Measurements from ENCODE around the gene KCNH8.
"Not testable (repeated sequence)": the region's sequence is repeated elsewhere in the genome, so short reads cannot be mapped to it uniquely, and the experiment has no call there.

KCNH8 gene

DNA sequence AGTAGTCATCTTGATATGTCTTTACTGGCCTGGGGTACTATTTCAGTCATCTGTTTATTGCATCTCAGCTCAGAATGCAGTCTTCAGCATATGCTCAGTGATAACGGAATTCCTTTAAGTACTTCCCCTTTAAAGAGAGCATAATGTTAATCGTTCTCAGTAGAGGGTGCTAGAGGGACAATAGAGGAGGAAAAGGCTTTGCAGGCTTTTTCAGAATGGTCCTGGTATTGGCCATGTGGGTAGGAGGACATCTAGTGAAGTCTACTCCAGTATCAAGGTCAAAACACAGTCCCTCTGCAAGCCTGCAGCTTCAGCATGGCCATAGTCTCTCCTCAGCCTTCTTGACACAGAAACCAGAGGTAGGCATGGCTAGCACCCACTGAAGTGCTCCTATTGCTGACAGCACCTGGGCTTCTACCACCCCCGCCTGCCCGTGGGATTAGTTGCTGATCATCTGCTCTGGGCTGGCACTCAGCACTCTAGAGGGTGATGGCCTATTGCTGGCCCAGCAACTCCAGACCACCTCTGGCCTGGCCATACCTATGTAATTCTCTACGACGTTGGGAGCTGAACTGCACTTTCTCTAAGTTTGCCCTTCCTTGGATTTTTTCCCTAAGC, 65.4 kb downstream of the KCNH8 start:
- TF ChIP-seq PAX5 (IDR thresholded peaks at IDR 0.05; ENCODE audit: insufficient read depth, low read length, severe bottlenecking): no peak
- TF ChIP-seq TAF1 (IDR thresholded peaks at IDR 0.05; ENCODE audit: low read depth, low read length): no peak
- DNase-seq (ENCODE audit: insufficient read length, low spot score) (no peak), FAIRE-seq (peak; percentile 48)

DNA sequence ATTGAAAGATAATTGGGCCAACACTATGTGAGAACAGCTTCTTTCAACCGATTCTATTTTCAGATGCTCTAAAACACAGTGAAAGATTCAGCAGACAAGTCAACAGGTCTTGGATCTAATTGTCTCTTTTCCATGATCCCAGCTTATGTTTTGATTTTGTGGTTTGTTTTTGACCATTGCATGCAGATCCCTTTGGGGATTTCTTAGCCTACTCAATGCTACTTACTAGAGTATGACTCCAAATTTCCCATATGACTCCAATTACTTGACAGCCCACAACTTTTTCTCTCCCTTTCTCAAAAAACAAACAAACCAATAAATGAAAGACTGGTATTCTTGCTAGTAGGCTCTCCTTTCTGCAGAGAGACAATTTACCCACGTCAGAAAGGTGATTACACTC, 67.1 kb downstream of the KCNH8 start:
- FAIRE-seq: no peak
- no peak for TF ChIP-seq TAF1 (IDR thresholded peaks at IDR 0.05; ENCODE audit: low read depth, low read length)
- no peak for TF ChIP-seq POLR2A (IDR thresholded peaks at IDR 0.05; ENCODE audit: low read depth, low read length)
- no peak for TF ChIP-seq PAX5 (IDR thresholded peaks at IDR 0.05; ENCODE audit: insufficient read depth, low read length, severe bottlenecking)
- no peak for TF ChIP-seq SPI1 (IDR thresholded peaks at IDR 0.05; ENCODE audit: low read depth, low read length)
- TF ChIP-seq POU2F2 (IDR thresholded peaks at IDR 0.05; ENCODE audit: low read depth, low read length): no peak
- TF ChIP-seq POLR2AphosphoS5 (IDR thresholded peaks at IDR 0.05; ENCODE audit: low read depth, low read length): no peak
- DNase-seq (ENCODE audit: insufficient read length, low spot score): no peak

DNA sequence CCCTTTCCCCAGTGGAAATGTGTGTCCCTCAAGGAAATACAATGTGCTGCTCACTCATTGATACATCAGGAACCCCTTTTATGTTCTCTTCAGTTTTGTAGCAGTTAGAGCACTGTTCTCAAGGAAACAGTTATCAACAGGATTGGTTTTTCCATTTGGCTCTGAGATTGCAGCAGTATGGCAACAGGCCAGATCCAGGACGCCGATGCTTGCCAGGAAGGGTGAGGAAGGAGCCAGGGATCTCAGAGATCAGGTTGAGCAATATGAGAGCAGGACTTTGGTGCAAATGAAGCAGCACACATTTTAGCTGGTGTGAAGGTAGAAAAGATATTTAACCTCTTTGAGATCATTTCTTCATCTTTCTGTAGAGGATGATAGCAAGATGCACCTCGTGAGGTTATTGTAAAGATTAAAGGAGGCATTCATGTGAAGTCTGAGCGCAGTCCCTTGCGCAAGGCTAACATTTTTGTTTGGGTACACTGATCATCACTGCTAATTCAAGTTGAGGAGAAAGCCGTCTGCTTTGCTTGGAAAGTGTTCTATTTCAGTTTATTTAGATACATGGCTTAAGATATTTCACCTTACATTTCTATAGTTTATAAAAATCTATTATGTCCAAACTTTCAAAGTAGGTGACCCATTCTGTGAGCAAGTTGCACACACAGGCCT, 68.5 kb downstream of the KCNH8 start:
- TF ChIP-seq POLR2AphosphoS5 (IDR thresholded peaks at IDR 0.05; ENCODE audit: low read depth, low read length) (no peak), TAF1 (IDR thresholded peaks at IDR 0.05; ENCODE audit: low read depth, low read length) (no peak), PAX5 (IDR thresholded peaks at IDR 0.05; ENCODE audit: insufficient read depth, low read length, severe bottlenecking) (no peak), POLR2A (IDR thresholded peaks at IDR 0.05; ENCODE audit: low read depth, low read length) (no peak), POU2F2 (IDR thresholded peaks at IDR 0.05; ENCODE audit: low read depth, low read length) (no peak), SPI1 (IDR thresholded peaks at IDR 0.05; ENCODE audit: low read depth, low read length) (no peak)
- FAIRE-seq (no peak), DNase-seq (ENCODE audit: insufficient read length, low spot score) (no peak)

DNA sequence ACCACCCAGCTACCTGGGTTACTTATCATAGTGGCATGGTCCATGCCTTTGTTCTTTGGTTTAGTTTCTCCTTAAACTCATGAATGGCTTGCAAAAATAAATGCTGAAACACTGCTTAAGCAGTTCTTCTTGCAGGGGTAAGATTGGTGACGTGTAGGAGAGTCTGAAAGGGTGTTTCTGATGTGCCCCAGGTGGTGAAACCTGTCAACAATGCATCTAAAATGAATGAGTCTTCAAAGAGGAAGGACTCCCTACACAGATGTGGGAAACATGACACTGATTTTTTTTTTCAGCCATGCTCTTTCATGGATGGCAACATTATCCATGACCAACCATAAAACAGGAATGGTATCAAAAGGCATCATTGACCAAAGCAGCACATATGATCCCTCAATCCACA, 72.0 kb downstream of the KCNH8 start:
- TF ChIP-seq POLR2A (IDR thresholded peaks at IDR 0.05; ENCODE audit: low read depth, low read length) (no peak), SPI1 (IDR thresholded peaks at IDR 0.05; ENCODE audit: low read depth, low read length) (no peak), PAX5 (IDR thresholded peaks at IDR 0.05; ENCODE audit: insufficient read depth, low read length, severe bottlenecking) (no peak), POU2F2 (IDR thresholded peaks at IDR 0.05; ENCODE audit: low read depth, low read length) (no peak), POLR2AphosphoS5 (IDR thresholded peaks at IDR 0.05; ENCODE audit: low read depth, low read length) (no peak), TAF1 (IDR thresholded peaks at IDR 0.05; ENCODE audit: low read depth, low read length) (no peak)
- no peak for DNase-seq (ENCODE audit: insufficient read length, low spot score)
- FAIRE-seq: no peak

DNA sequence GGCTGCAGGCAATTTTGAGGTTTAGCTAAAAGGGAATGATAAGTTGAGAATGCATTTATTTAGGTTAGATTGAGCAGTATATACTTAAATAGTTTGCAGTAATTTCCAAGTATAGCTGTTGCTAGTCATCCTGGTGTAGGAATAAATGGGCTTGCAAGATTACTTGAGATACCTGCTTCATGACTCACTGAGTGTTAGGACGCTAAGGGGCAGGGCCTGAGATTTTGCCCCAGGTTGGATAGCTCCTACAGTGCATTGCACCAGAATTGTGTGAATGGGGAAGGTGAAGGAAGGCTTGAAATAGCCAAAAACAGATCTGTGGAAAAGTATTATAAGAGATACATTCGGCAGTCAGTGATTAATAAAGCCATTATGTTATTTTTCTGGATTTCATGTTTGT, 72.8 kb downstream of the KCNH8 start:
- no peak for TF ChIP-seq POLR2A (IDR thresholded peaks at IDR 0.05; ENCODE audit: low read depth, low read length)
- no peak for TF ChIP-seq POLR2AphosphoS5 (IDR thresholded peaks at IDR 0.05; ENCODE audit: low read depth, low read length)
- no peak for TF ChIP-seq PAX5 (IDR thresholded peaks at IDR 0.05; ENCODE audit: insufficient read depth, low read length, severe bottlenecking)
- TF ChIP-seq POU2F2 (IDR thresholded peaks at IDR 0.05; ENCODE audit: low read depth, low read length): no peak
- no peak for TF ChIP-seq TAF1 (IDR thresholded peaks at IDR 0.05; ENCODE audit: low read depth, low read length)
- no peak for TF ChIP-seq SPI1 (IDR thresholded peaks at IDR 0.05; ENCODE audit: low read depth, low read length)
- FAIRE-seq (no peak), DNase-seq (ENCODE audit: insufficient read length, low spot score) (no peak)

DNA sequence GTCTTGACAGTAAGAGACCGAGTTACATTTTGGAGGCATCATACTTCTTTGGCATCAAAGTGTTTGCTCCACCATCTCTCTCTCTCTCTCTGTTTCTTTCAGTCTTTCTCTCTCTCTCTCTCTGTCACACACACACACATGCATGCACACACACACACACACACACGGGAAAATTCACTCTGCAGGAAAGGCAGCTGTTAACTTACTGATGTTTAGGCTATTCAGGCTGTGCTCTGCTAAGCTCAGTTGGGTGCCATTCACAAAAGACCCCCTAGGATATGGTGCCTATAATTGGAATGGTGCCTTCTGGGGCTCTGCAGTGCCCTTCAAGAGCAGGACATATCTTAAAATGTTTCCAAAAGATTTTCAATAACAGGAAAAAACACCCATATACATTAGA, 78.2 kb downstream of the KCNH8 start:
- DNase-seq (ENCODE audit: insufficient read length, low spot score): no peak
- no peak for FAIRE-seq
- TF ChIP-seq POLR2A (IDR thresholded peaks at IDR 0.05; ENCODE audit: low read depth, low read length) (no peak), TAF1 (IDR thresholded peaks at IDR 0.05; ENCODE audit: low read depth, low read length) (no peak), SPI1 (IDR thresholded peaks at IDR 0.05; ENCODE audit: low read depth, low read length) (no peak), PAX5 (IDR thresholded peaks at IDR 0.05; ENCODE audit: insufficient read depth, low read length, severe bottlenecking) (no peak)

DNA sequence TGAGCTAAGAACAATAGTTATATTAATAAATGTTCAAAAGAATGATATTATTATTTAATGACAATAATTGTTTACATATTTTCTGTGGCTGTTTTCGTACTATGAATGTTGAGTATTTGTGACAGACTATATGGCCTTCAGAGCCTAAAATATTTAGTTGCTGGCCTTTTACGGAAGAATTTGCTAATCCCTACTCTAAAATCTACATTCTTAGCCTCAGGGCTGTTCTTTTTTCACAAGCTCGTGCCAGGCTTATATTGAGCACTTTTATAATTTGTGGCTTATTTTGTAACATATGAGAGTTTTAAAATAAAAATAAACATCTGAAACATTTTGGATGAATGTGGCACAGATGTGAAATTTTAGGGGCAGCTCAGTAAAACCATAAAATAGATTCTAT, 79.9 kb downstream of the KCNH8 start:
- DNase-seq (ENCODE audit: insufficient read length, low spot score): no peak
- TF ChIP-seq PAX5 (IDR thresholded peaks at IDR 0.05; ENCODE audit: insufficient read depth, low read length, severe bottlenecking) (no peak), POLR2A (IDR thresholded peaks at IDR 0.05; ENCODE audit: low read depth, low read length) (no peak), TAF1 (IDR thresholded peaks at IDR 0.05; ENCODE audit: low read depth, low read length) (no peak), POU2F2 (IDR thresholded peaks at IDR 0.05; ENCODE audit: low read depth, low read length) (no peak), POLR2AphosphoS5 (IDR thresholded peaks at IDR 0.05; ENCODE audit: low read depth, low read length) (no peak), SPI1 (IDR thresholded peaks at IDR 0.05; ENCODE audit: low read depth, low read length) (no peak)
- no peak for FAIRE-seq

DNA sequence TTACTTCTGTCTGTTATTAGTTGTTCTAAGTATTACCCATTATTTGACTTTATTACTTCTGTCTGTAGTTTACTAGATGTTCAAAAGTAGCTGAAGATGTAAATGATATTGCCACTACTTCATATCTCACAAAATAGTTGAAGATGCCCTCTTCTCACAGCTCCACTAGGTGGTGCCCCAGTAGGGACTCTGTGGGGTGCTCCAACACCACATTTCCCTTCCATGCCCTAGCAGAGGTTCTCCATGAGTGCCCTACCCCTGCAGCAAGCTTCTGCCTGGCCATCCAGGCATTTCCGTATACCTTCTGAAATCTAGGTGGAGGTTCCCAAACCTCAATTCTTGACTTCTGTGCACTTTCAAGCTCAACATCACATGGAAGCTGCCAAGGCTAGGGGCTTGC, 80.8 kb downstream of the KCNH8 start:
- DNase-seq (ENCODE audit: insufficient read length, low spot score) (no peak), FAIRE-seq (no peak)
- TF ChIP-seq TAF1 (IDR thresholded peaks at IDR 0.05; ENCODE audit: low read depth, low read length): no peak
- TF ChIP-seq POLR2A (IDR thresholded peaks at IDR 0.05; ENCODE audit: low read depth, low read length): no peak
- no peak for TF ChIP-seq PAX5 (IDR thresholded peaks at IDR 0.05; ENCODE audit: insufficient read depth, low read length, severe bottlenecking)
- TF ChIP-seq POLR2AphosphoS5 (IDR thresholded peaks at IDR 0.05; ENCODE audit: low read depth, low read length): no peak
- no peak for TF ChIP-seq SPI1 (IDR thresholded peaks at IDR 0.05; ENCODE audit: low read depth, low read length)
- no peak for TF ChIP-seq POU2F2 (IDR thresholded peaks at IDR 0.05; ENCODE audit: low read depth, low read length)

DNA sequence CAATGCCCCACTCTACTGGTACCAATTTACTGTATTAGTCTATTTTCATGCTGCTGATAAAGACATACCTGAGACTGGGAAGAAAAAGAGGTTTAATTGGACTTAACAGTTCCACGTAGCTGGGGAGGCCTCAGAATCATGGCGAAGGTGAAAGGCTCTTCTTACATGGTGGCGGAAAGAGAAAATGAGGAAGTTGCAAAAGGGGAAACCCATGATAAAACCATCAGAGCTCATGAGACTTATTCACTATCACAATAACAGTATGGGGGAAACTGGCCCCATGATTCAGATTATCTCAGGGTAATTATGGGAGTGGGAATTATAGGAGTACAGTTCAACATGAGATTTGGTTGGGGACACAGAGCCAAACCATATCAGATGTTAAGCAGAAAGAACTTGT, 81.6 kb downstream of the KCNH8 start:
- TF ChIP-seq SPI1 (IDR thresholded peaks at IDR 0.05; ENCODE audit: low read depth, low read length): peak; percentile 79
- not testable (repeated sequence) for DNase-seq (ENCODE audit: insufficient read length, low spot score); FAIRE-seq

DNA sequence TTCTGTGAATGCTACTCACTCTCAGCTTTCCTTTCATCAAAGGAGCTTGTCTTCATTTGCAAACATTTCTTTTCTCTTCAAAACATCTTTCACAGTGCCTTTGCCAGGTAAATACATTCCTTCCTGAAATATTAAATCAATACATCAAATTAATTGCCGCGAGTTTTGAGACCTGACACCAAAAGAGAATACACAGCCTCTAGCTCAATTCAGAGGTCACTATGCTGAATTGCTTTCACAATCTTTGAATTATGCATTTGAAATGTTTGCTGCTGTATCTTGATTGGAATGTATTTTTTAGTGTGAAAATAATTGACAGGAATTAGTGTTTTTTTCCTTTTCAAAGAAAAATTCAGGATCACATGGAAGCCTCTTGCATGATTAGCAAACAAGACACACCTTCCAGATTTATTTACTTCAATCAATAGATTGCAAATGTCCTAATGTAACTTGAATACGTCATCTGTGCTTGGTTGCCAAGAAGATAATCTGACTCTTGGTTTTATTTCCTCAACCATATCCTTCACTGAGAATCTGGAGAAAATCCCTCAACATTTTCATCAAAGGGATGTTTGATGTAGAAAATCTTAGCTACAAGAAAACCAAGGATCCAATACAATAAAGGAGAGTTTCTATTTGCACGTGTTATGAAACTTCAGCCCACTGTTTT, 83.6 kb downstream of the KCNH8 start:
- FAIRE-seq (no peak), DNase-seq (ENCODE audit: insufficient read length, low spot score) (no peak)
- TF ChIP-seq SPI1 (IDR thresholded peaks at IDR 0.05; ENCODE audit: low read depth, low read length) (no peak), POU2F2 (IDR thresholded peaks at IDR 0.05; ENCODE audit: low read depth, low read length) (no peak), POLR2AphosphoS5 (IDR thresholded peaks at IDR 0.05; ENCODE audit: low read depth, low read length) (no peak), POLR2A (IDR thresholded peaks at IDR 0.05; ENCODE audit: low read depth, low read length) (no peak), PAX5 (IDR thresholded peaks at IDR 0.05; ENCODE audit: insufficient read depth, low read length, severe bottlenecking) (no peak), TAF1 (IDR thresholded peaks at IDR 0.05; ENCODE audit: low read depth, low read length) (no peak)
